GM12874 (cell line): ENCODE data around the gene GLB1L2.

Experiments used
- CTCF ChIP-seq: IDR thresholded peaks from 2 replicates; pipeline ENCODE4 v1.5.1; 2011; ENCODE audit warnings: low read depth, mild to moderate bottlenecking, control low read depth, low read length, moderate library complexity; ENCODE audit not compliant: insufficient read depth

The GLB1L2 gene

GRCh38 chr11:134425413-134425812 lies 93.6 kb downstream of the GLB1L2 start:
- no peak for TF ChIP-seq CTCF
